OCI-LY7 (cell line): Measurements from ENCODE around the gene PAFAH1B1. TPM values are rescaled to one million over a fixed set of nuclear protein-coding genes. Genes with fewer than 3 reads are reported as not detected.
"Not testable (repeated sequence)": the region's sequence is repeated elsewhere in the genome, so short reads cannot be mapped to it uniquely, and the experiment has no call there.

Source experiments
- BruUV-seq: library from RNA; stranded (reverse); fragments of 400-500 nt; replicated peaks from 2 replicates; lab custom pipeline; 2021; lab: Mats Ljungman, UMichigan
- CTCF ChIA-PET: fragments of 300-600 bp; sonication (Branson Sonifier 250); formaldehyde crosslinking; loops from one replicate; lab custom pipeline; 2022; ENCODE audit warnings: antibody characterized with exemption; ENCODE audit not compliant: unreplicated experiment; lab: Charles Lee
- POLR2A ChIA-PET: fragments of 300-600 bp; sonication (Branson Sonifier 250); formaldehyde crosslinking; loops from one replicate; lab custom pipeline; 2022; ENCODE audit warnings: antibody characterized with exemption; lab: Charles Lee
- DNase-seq: peaks from one replicate; pipeline ENCODE4 v3.0.0-alpha.2; 2015; ENCODE audit warnings: low spot score
- H2AFZ ChIP-seq: fragments of 200-600 bp; sonication (generic), shearing (Covaris generic); 2 replicates; pipeline ENCODE4 v1.6.1; 2014; ENCODE audit warnings: mild to moderate bottlenecking, antibody characterized with exemption, low read length, moderate library complexity
- H3K27ac ChIP-seq: fragments of 200-600 bp; sonication (generic); 2 replicates; pipeline ENCODE4 v1.5.1; 2014; ENCODE audit warnings: mixed run types, low read depth, mild to moderate bottlenecking, moderate library complexity, low read length, inconsistent platforms; ENCODE audit not compliant: poor library complexity, severe bottlenecking
- H3K36me3 ChIP-seq: fragments of 200-600 bp; sonication (generic); 2 replicates; pipeline ENCODE4 v1.6.1; 2014; ENCODE audit warnings: mild to moderate bottlenecking, antibody characterized with exemption, low read length, moderate library complexity, mixed read lengths; ENCODE audit not compliant: insufficient read depth
- H3K4me1 ChIP-seq: fragments of 200-600 bp; sonication (generic); 2 replicates; pipeline ENCODE4 v1.5.1; 2014; ENCODE audit warnings: mild to moderate bottlenecking, low read length; ENCODE audit not compliant: insufficient read depth, poor library complexity, severe bottlenecking
- H3K4me2 ChIP-seq: fragments of 200-600 bp; sonication (generic); 2 replicates; pipeline ENCODE4 v1.6.1; 2014; ENCODE audit warnings: mild to moderate bottlenecking, low read length
- H3K4me3 ChIP-seq: fragments of 200-600 bp; sonication (generic); 2 replicates; pipeline ENCODE4 v1.5.1; 2014; ENCODE audit warnings: mild to moderate bottlenecking, low read depth, low read length; ENCODE audit not compliant: poor library complexity, severe bottlenecking
- H3K79me2 ChIP-seq: fragments of 200-600 bp; sonication (generic); 2 replicates; pipeline ENCODE4 v1.6.1; 2016; ENCODE audit warnings: low read depth, mild to moderate bottlenecking, low read length, moderate library complexity, mixed read lengths; ENCODE audit not compliant: insufficient read depth
- H3K9me2 ChIP-seq: fragments of 200-600 bp; sonication (generic); 2 replicates; pipeline ENCODE4 v1.6.1; 2016; ENCODE audit warnings: mild to moderate bottlenecking, low read length, mixed read lengths; ENCODE audit not compliant: insufficient read depth
- H3K9me3 ChIP-seq: fragments of 200-600 bp; sonication (generic); 2 replicates; pipeline ENCODE4 v1.6.1; 2014; ENCODE audit warnings: mild to moderate bottlenecking, mixed run types, low read length, mixed read lengths
- H4K20me1 ChIP-seq: fragments of 200-600 bp; sonication (generic); 2 replicates; pipeline ENCODE4 v1.6.1; 2014; ENCODE audit warnings: mild to moderate bottlenecking, antibody characterized with exemption, low read length, moderate library complexity, mixed read lengths; ENCODE audit not compliant: insufficient read depth
- EZH2phosphoT487 ChIP-seq: fragments of 200-600 bp; sonication (generic); IDR thresholded peaks from 2 replicates; pipeline ENCODE4 v1.6.1; 2018; ENCODE audit warnings: low read depth, borderline replicate concordance, mild to moderate bottlenecking, mixed run types, antibody characterized with exemption, low read length, moderate library complexity, mixed read lengths
- intact Hi-C: fragments of 100-400 bp; cut with micrococcal nuclease; formaldehyde crosslinking; loops from one replicate; pipeline ENCODE4 v1.10.0; 2022; ENCODE audit not compliant: unreplicated experiment
- total RNA-seq, 2 experiments: library from RNA; depleted of rRNA in 1 of 2; stranded (reverse); fragments of >200 nt in 1 of 2; shearing (Covaris generic) in 1 of 2; gene quantifications; 2 replicates each; pipeline ENCODE4 v1.2.3, GENCODE V29; 2014 to 2022
- TF ChIP-seq, protein P1 (sequence below): fragments of 200-600 bp; sonication (generic); conservative IDR thresholded peaks from 2 replicates; pipeline ENCODE4 v1.5.1; 2014; ENCODE audit warnings: mild to moderate bottlenecking, antibody characterized with exemption, low read length, moderate library complexity, mixed read lengths

Gene PAFAH1B1
- total RNA-seq, 2 experiments from 2014 or later: 51.1 to 127 TPM

DNA sequence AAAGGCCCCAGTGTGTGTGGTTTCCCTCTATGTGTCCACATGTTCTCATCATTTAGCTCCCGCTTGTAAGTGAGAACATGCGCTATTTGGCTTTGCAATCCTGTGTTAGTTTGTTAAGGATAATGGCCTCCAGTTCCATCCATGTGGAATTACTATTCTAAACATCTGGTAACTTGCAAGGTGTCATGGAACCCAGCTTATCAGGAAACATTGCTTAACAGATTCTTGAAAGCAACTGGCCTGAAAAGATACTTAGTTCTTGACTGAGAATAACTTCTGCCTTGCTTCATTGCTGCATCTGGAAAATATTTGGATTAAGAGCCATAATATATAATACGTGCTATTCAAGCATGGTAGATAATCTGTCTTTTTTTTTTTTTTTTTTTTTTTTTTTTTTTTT, 27.8 kb downstream of the PAFAH1B1 start:
- no peak for DNase-seq
- BruUV-seq: no TSS peak
- no peaks in the 10 kb centered on the region for H3K9me2 ChIP-seq
- peaks cover 76% of the 10 kb centered on the region for H3K36me3 ChIP-seq
- intact Hi-C loops: no loop called here
- no peak overlapping the region for H3K4me3 ChIP-seq
- H3K4me2 ChIP-seq: no peak overlapping the region
- ChIA-PET CTCF (no interaction called here), POLR2A (interaction anchor here (0.7 kb wide), 1 partner anchor 106 kb away, joined by 3 read pairs; no protein-coding TSS in a partner anchor)
- peaks cover 8% of the 10 kb centered on the region; the same call in 1 of the 2 replicates for H4K20me1 ChIP-seq
- peaks cover 100% of the 10 kb centered on the region for H3K79me2 ChIP-seq
- no peak overlapping the region for H2AFZ ChIP-seq
- no peak overlapping the region for H3K27ac ChIP-seq
- H3K9me3 ChIP-seq: peaks cover 20% of the 10 kb centered on the region; the same call in 1 of the 2 replicates
- no peak for TF ChIP-seq EZH2phosphoT487
- TF ChIP-seq, protein P1, sequence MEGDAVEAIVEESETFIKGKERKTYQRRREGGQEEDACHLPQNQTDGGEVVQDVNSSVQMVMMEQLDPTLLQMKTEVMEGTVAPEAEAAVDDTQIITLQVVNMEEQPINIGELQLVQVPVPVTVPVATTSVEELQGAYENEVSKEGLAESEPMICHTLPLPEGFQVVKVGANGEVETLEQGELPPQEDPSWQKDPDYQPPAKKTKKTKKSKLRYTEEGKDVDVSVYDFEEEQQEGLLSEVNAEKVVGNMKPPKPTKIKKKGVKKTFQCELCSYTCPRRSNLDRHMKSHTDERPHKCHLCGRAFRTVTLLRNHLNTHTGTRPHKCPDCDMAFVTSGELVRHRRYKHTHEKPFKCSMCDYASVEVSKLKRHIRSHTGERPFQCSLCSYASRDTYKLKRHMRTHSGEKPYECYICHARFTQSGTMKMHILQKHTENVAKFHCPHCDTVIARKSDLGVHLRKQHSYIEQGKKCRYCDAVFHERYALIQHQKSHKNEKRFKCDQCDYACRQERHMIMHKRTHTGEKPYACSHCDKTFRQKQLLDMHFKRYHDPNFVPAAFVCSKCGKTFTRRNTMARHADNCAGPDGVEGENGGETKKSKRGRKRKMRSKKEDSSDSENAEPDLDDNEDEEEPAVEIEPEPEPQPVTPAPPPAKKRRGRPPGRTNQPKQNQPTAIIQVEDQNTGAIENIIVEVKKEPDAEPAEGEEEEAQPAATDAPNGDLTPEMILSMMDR: no peak
- peaks cover 22% of the 10 kb centered on the region for H3K4me1 ChIP-seq

DNA sequence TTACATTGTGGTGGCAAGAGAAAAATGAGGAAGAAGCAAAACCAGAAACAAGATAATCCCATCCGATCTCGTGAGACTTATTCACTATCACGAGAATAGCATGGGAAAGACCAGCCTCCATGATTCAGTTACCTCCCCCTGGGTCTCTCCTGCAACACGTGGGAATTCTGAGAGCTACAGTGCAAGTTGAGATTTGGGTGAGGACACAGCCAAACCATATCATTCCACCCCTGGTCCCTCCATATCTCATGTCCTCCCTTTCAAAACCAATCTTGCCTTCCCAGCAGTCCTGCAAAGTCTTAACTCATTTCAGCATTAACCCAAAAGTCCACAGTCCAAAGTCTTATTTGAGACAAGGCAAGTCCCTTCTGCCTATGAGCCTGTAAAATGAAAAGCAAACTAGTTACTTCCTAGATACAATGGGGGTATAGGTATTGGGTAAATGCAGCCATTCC, 28.5 kb downstream of the PAFAH1B1 start:
- H3K4me3 ChIP-seq, CTCF ChIA-PET, H3K9me2 ChIP-seq, POLR2A ChIA-PET, DNase-seq, H3K4me2 ChIP-seq, H2AFZ ChIP-seq, BruUV-seq, H3K27ac ChIP-seq, intact Hi-C loops, H4K20me1 ChIP-seq: not testable (repeated sequence)
- Histone ChIP-seq H3K79me2 (peaks cover 100% of the 10 kb centered on the region), H3K36me3 (peaks cover 70% of the 10 kb centered on the region), H3K9me3 (peaks cover 22% of the 10 kb centered on the region), H3K4me1 (peaks cover 22% of the 10 kb centered on the region)

DNA sequence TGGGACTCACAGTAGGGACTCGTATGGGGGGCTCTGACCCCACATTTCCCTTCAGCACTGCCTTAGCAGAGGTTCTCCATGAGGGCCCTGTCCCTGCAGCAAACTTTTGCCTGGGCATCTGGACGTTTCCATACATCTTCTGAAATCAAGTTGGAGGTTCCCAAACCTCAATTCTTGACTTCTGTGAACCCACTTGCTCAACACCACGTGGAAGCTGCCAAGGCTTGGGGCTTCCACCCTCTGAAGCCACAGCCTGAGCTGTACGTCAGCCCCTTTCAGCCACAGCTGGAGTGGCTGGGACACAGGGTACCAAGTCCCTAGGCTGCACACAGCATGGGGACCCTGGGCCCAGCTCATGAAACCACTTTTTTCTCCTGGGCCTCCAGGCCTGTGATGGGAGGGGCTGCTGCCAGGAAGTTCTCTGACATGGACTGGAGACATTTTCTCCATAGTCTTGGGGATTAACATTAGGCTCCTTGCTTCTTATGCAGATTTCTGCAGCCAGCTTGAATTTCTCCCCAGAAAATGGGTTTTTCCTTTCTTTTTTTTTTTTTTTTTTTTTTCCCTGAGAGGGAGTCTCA, 29.4 kb downstream of the PAFAH1B1 start:
- peaks cover 22% of the 10 kb centered on the region for H3K4me1 ChIP-seq
- POLR2A ChIA-PET, H2AFZ ChIP-seq, H3K4me2 ChIP-seq, H4K20me1 ChIP-seq, intact Hi-C loops, CTCF ChIA-PET, H3K27ac ChIP-seq, BruUV-seq, H3K9me2 ChIP-seq, H3K4me3 ChIP-seq, DNase-seq: not testable (repeated sequence)
- H3K9me3 ChIP-seq: peaks cover 30% of the 10 kb centered on the region
- H3K36me3 ChIP-seq: peaks cover 62% of the 10 kb centered on the region
- peaks cover 100% of the 10 kb centered on the region for H3K79me2 ChIP-seq
